Stimulated activated CD8-positive, alpha-beta memory T cell treated with anti-CD3 and anti-CD28 coated beads, Interleukin-12 subunit alpha, Interleukin-12 subunit beta, amount 100 ng/mL, for 1 hour (primary cell): ENCODE measurements around the gene SERPING1.

Experiments
- DNase-seq: peaks from one replicate; pipeline ENCODE4 v3.0.0-alpha.2; 2020; ENCODE audit warnings: low read depth

Gene SERPING1

DNA sequence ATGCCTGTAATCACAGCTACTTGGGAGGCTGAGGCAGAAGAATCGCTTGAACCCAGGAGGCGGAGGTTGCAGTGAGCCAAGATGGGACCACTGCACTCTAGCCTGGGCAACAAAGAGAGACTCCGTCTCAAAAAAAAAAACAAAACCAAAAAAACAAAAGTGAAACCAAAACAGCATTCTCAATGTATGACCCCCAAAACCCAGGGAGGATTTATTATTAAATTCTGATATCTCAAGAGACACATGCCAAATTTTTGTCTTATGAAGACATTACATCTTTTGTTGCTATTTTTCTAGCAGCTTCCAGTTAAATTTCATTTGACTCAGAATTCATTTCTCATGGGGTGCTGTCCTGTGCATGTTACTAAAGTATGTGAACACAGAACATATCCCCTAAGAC lies 55.2 kb downstream of the SERPING1 start:
- no peak for DNase-seq

DNA sequence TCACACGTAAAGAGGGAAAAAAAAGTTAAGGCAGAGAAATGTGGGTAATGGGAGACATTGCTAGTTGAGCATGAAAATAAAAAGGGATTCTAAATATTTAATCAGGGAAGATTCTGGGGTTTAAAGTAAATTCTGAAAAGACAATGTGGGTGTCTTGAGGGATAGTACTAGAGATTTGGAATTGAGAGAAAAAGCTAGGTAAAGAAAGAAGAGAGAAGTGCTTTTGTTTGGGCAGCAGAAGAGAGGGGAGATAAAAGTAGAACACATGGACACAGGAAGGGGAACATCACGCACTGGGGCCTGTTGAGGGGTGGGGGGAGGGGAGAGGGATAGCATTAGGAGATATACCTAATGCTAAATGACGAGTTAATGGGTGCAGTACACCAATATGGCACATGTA lies 55.7 kb downstream of the SERPING1 start:
- no peak for DNase-seq

DNA sequence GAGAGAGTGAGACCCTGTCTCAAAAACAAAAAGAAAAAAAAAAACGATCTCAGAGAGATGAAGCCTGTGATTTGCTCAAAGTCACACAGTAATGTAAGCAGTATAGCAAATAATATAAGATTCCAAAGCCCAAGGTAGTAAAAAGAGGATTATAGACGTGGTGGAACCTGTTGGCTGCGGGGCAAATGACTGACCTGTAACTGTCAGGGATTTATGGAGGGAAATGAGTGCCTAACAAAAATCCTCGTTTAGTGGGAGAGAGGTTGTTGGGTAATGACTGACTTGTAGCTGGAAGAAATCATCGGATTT lies 59.4 kb downstream of the SERPING1 start:
- no peak for DNase-seq

DNA sequence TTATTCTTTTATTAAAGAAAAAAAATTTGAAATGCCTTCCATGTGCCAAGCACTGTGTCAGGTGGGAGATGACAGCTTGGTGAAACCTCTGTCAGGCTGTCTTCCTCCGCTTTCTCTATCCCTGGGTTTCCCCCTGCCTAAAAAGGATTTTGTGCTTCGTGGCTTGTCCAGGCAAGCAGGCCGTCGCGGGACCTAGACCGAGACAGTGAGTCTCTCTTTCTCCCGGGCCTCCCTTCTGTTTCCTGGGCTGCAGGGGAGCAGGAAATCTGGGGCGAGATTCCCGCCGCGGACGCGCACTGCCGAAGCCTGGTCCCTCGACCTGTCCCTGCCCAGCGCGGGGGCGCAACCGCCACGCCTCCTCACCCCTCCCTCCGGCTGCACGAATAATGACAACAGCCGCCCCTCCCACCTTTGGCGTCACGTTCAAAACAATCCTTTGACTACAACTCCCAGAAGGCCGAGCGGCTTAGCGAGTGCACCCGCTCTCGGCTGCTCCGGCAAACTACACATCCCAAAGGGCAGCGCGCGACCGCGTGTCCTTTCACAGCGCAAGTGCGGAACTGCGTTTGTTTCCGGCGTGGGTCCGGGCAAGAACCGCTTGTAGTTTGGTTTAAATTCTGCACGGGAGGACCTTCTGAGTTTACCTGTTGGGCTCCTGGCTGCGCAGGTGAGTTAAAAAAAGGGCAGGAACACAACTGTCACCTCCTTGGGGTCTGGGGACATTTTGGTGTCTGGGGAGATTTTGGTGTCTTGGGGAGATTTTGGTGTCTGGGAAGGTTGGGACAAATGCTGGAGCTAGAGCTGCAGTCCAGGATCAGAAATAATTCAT lies 59.9 kb downstream of the SERPING1 start, which contains the start of gene CLP1:
Gene CLP1, plus strand, starts transcription at position 569 of the 829 bp plus-strand sequence. CDS start 1,715 bp downstream, outside the sequence.
- peak; percentile 99 for DNase-seq

DNA sequence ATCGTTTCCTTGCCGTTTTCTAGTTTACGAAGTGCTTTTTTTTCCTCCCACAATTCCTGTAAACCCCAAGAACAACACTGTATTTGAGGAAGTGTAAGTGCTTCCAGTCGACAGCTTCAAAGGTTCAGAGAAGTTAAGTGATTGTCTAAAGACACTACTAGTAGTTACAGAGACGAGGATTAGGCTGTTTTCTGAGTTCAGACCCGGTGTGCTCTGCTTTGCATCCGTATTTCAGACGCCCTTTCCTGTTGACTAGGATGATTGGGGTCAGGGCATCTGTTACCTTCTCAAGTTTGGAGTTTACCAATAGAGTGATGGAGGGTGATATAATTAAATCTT lies 60.5 kb downstream of the SERPING1 start:
- DNase-seq: no peak

DNA sequence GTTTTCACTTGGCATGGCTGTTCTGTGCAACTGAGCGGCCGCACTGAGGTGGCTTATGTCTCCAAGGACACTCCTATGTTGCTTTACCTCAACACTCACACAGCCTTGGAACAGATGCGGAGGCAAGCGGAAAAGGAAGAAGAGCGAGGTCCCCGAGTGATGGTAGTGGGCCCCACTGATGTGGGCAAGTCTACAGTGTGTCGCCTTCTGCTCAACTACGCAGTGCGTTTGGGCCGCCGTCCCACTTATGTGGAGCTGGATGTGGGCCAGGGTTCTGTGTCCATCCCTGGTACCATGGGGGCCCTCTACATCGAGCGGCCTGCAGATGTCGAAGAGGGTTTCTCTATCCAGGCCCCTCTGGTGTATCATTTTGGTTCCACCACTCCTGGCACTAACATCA lies 62.2 kb downstream of the SERPING1 start:
- no peak for DNase-seq

DNA sequence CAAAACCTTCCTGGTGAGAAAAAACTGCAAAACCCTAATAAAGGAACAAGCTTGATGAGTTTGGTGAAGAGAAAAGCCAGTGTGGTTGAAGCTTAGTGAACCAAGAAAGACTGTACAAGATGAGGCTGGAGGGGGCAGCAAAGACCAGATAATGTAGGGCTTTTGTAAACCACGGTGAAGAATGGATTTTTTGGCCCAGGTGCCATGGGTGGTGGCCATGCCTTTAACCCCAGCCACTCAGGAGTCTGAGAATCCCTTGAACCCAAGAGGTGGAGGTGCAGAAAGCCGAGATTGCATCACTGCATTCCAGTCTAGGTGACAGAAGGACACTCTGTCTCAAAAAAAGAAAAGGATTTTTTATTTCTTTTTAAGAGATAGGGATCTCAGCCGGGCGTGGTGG lies 65.4 kb downstream of the SERPING1 start:
- no peak for DNase-seq

DNA sequence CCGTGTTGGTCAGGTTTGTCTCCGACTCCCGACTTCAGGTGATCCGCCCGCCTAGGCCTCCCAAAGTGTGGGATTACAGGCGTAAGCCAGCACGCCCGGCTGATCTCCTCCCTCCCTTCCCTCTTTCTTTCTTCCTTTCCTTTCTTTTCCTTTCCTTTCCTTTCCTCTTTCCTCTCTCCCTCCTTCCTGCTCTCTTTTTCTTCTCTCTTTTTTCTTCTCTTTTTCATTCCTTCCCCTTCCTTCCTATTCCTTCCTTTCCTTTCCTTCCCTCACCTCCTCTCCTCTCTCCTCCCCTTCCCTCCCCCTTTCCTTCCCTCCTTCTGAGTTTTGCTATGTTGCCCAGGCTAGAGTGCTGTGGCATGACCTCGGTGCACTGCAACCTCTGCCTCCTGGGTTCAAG lies 66.5 kb downstream of the SERPING1 start:
- no peak for DNase-seq
